OCI-LY7 (cell line): ENCODE data around the gene ZSWIM9. TPM values are rescaled to one million over a fixed set of nuclear protein-coding genes. Genes with fewer than 3 reads are reported as not detected.

Experiments used
- BruUV-seq: library from RNA; stranded (reverse); fragments of 400-500 nt; replicated peaks from 2 replicates; lab custom pipeline; 2021; lab: Mats Ljungman, UMichigan
- CTCF ChIA-PET: fragments of 300-600 bp; sonication (Branson Sonifier 250); formaldehyde crosslinking; loops from one replicate; lab custom pipeline; 2022; ENCODE audit warnings: antibody characterized with exemption; ENCODE audit not compliant: unreplicated experiment; lab: Charles Lee
- POLR2A ChIA-PET: fragments of 300-600 bp; sonication (Branson Sonifier 250); formaldehyde crosslinking; loops from one replicate; lab custom pipeline; 2022; ENCODE audit warnings: antibody characterized with exemption; lab: Charles Lee
- DNase-seq: peaks from one replicate; pipeline ENCODE4 v3.0.0-alpha.2; 2015; ENCODE audit warnings: low spot score
- H2AFZ ChIP-seq: fragments of 200-600 bp; sonication (generic), shearing (Covaris generic); 2 replicates; pipeline ENCODE4 v1.6.1; 2014; ENCODE audit warnings: mild to moderate bottlenecking, antibody characterized with exemption, low read length, moderate library complexity
- H3K27ac ChIP-seq: fragments of 200-600 bp; sonication (generic); 2 replicates; pipeline ENCODE4 v1.5.1; 2014; ENCODE audit warnings: mixed run types, low read depth, mild to moderate bottlenecking, moderate library complexity, low read length, inconsistent platforms; ENCODE audit not compliant: poor library complexity, severe bottlenecking
- H3K36me3 ChIP-seq: fragments of 200-600 bp; sonication (generic); 2 replicates; pipeline ENCODE4 v1.6.1; 2014; ENCODE audit warnings: mild to moderate bottlenecking, antibody characterized with exemption, low read length, moderate library complexity, mixed read lengths; ENCODE audit not compliant: insufficient read depth
- H3K4me1 ChIP-seq: fragments of 200-600 bp; sonication (generic); 2 replicates; pipeline ENCODE4 v1.5.1; 2014; ENCODE audit warnings: mild to moderate bottlenecking, low read length; ENCODE audit not compliant: insufficient read depth, poor library complexity, severe bottlenecking
- H3K4me2 ChIP-seq: fragments of 200-600 bp; sonication (generic); 2 replicates; pipeline ENCODE4 v1.6.1; 2014; ENCODE audit warnings: mild to moderate bottlenecking, low read length
- H3K4me3 ChIP-seq: fragments of 200-600 bp; sonication (generic); 2 replicates; pipeline ENCODE4 v1.5.1; 2014; ENCODE audit warnings: mild to moderate bottlenecking, low read depth, low read length; ENCODE audit not compliant: poor library complexity, severe bottlenecking
- H3K79me2 ChIP-seq: fragments of 200-600 bp; sonication (generic); 2 replicates; pipeline ENCODE4 v1.6.1; 2016; ENCODE audit warnings: low read depth, mild to moderate bottlenecking, low read length, moderate library complexity, mixed read lengths; ENCODE audit not compliant: insufficient read depth
- H3K9me2 ChIP-seq: fragments of 200-600 bp; sonication (generic); 2 replicates; pipeline ENCODE4 v1.6.1; 2016; ENCODE audit warnings: mild to moderate bottlenecking, low read length, mixed read lengths; ENCODE audit not compliant: insufficient read depth
- H3K9me3 ChIP-seq: fragments of 200-600 bp; sonication (generic); 2 replicates; pipeline ENCODE4 v1.6.1; 2014; ENCODE audit warnings: mild to moderate bottlenecking, mixed run types, low read length, mixed read lengths
- H4K20me1 ChIP-seq: fragments of 200-600 bp; sonication (generic); 2 replicates; pipeline ENCODE4 v1.6.1; 2014; ENCODE audit warnings: mild to moderate bottlenecking, antibody characterized with exemption, low read length, moderate library complexity, mixed read lengths; ENCODE audit not compliant: insufficient read depth
- EZH2phosphoT487 ChIP-seq: fragments of 200-600 bp; sonication (generic); IDR thresholded peaks from 2 replicates; pipeline ENCODE4 v1.6.1; 2018; ENCODE audit warnings: low read depth, borderline replicate concordance, mild to moderate bottlenecking, mixed run types, antibody characterized with exemption, low read length, moderate library complexity, mixed read lengths
- intact Hi-C: fragments of 100-400 bp; cut with micrococcal nuclease; formaldehyde crosslinking; loops from one replicate; pipeline ENCODE4 v1.10.0; 2022; ENCODE audit not compliant: unreplicated experiment
- total RNA-seq, 2 experiments: library from RNA; depleted of rRNA in 1 of 2; stranded (reverse); fragments of >200 nt in 1 of 2; shearing (Covaris generic) in 1 of 2; gene quantifications; 2 replicates each; pipeline ENCODE4 v1.2.3, GENCODE V29; 2014 to 2022
- TF ChIP-seq, protein P1 (sequence below): fragments of 200-600 bp; sonication (generic); conservative IDR thresholded peaks from 2 replicates; pipeline ENCODE4 v1.5.1; 2014; ENCODE audit warnings: mild to moderate bottlenecking, antibody characterized with exemption, low read length, moderate library complexity, mixed read lengths

The ZSWIM9 gene
- total RNA-seq, 2 experiments from 2014 or later: 4.5 to 10.5 TPM

DNA sequence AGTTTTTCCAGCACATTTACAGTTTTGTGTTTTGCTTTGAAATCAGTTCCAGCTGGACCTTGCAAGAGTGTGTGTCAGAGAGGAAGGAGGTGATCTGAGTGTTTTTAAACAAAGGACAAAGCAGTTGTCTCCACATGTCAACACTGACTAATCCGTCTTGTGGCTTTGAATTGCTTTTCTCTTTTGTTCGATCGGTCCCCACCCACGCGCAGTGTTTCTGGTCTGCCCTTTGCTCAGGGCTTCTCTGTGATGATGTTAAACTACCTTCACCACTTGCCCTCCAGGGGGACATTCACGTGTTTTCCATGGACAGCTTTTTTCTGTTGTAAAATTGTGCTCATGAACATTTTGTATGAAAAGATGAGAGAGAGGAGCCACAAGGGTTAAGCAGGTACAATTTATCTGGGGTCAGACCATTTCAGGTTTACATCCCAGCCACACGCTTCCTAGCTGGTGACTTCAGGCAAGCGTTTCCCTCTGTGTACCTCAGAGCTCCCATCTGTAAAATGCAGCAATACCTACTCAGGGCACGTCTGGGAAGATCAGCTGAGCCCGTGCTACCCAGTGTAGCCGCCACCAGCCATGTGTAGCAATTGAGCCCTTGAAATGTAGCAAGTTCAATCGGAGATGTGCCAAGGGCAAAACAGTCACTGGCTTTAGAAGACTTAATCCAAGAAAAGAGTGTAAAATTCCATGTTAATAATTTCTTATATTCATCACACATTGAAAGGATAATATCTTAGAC lies 46.4 kb upstream of the ZSWIM9 start:
- BruUV-seq: TSS peak; percentile 53

GRCh38 chr19:48127561-48127960 lies 42.9 kb upstream of the ZSWIM9 start:
- no peak overlapping the region for H2AFZ ChIP-seq
- no TSS peak for BruUV-seq
- H3K79me2 ChIP-seq: no peaks in the 10 kb centered on the region
- ChIA-PET POLR2A (no interaction called here), CTCF (no interaction called here)
- no peak overlapping the region for H3K27ac ChIP-seq
- H3K9me3 ChIP-seq: no peaks in the 10 kb centered on the region
- intact Hi-C loops: no loop called here
- TF ChIP-seq, protein P1, sequence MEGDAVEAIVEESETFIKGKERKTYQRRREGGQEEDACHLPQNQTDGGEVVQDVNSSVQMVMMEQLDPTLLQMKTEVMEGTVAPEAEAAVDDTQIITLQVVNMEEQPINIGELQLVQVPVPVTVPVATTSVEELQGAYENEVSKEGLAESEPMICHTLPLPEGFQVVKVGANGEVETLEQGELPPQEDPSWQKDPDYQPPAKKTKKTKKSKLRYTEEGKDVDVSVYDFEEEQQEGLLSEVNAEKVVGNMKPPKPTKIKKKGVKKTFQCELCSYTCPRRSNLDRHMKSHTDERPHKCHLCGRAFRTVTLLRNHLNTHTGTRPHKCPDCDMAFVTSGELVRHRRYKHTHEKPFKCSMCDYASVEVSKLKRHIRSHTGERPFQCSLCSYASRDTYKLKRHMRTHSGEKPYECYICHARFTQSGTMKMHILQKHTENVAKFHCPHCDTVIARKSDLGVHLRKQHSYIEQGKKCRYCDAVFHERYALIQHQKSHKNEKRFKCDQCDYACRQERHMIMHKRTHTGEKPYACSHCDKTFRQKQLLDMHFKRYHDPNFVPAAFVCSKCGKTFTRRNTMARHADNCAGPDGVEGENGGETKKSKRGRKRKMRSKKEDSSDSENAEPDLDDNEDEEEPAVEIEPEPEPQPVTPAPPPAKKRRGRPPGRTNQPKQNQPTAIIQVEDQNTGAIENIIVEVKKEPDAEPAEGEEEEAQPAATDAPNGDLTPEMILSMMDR: no peak
- TF ChIP-seq EZH2phosphoT487: no peak
- no peaks in the 10 kb centered on the region for H3K4me1 ChIP-seq
- H3K9me2 ChIP-seq: no peaks in the 10 kb centered on the region
- no peak for DNase-seq
- H3K4me3 ChIP-seq: no peak overlapping the region
- peaks cover 97% of the 10 kb centered on the region for H3K36me3 ChIP-seq
- no peak overlapping the region for H3K4me2 ChIP-seq
- no peaks in the 10 kb centered on the region for H4K20me1 ChIP-seq

More for the DNA sequence above, 46.4 kb upstream of the ZSWIM9 start:
- no peak overlapping the region for H3K4me3 ChIP-seq
- H3K9me3 ChIP-seq: no peaks in the 10 kb centered on the region
- ChIA-PET POLR2A (interaction anchor here (0.5 kb wide), 1 partner anchor 135 kb away, joined by 3 read pairs; no protein-coding TSS in a partner anchor), CTCF (no interaction called here)
- H3K79me2 ChIP-seq: no peaks in the 10 kb centered on the region
- no peaks in the 10 kb centered on the region for H3K4me1 ChIP-seq
- TF ChIP-seq, protein P1: no peak
- TF ChIP-seq EZH2phosphoT487: no peak
- no peak overlapping the region for H3K27ac ChIP-seq
- no peaks in the 10 kb centered on the region for H4K20me1 ChIP-seq
- H3K9me2 ChIP-seq: no peaks in the 10 kb centered on the region
- DNase-seq: no peak
- H3K36me3 ChIP-seq: peaks cover 95% of the 10 kb centered on the region
- intact Hi-C loops: no loop called here
- no peak overlapping the region for H3K4me2 ChIP-seq
- H2AFZ ChIP-seq: no peak overlapping the region

DNA sequence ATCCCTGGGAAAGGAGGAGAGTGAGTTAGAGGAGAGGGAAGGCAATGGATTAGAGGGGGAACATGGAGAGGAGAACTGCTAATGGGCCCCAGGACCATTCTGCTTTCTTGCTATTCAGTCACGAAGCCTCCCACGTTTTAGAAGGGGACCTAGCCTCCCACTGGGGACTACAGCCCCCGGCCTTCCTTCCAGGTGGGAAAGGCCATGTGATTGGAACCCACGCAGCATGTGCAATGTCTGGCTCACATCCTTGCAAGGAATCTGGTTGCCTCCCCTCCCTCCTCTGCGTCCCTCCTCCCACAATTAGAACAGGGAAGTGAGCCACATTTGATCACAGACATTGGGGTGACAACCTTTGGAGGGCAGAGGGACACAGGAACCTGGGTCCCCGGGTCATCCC lies 37.4 kb upstream of the ZSWIM9 start:
- Histone ChIP-seq H3K27ac (no peak overlapping the region), H2AFZ (no peak overlapping the region), H3K9me3 (no peaks in the 10 kb centered on the region), H3K4me2 (no peak overlapping the region), H3K79me2 (no peaks in the 10 kb centered on the region), H3K36me3 (peaks cover 95% of the 10 kb centered on the region), H4K20me1 (no peaks in the 10 kb centered on the region), H3K4me3 (no peak overlapping the region), H3K9me2 (no peaks in the 10 kb centered on the region), H3K4me1 (no peaks in the 10 kb centered on the region)
- no peak for DNase-seq
- no peak for TF ChIP-seq EZH2phosphoT487
- ChIA-PET CTCF (no interaction called here), POLR2A (no interaction called here)
- intact Hi-C loops: no loop called here
- BruUV-seq: no TSS peak
